HG02610 (cell line): ENCODE results near the gene METTL1.

Experiments used
- ATAC-seq: cut with Tn5 transposase; IDR thresholded peaks from one replicate; pipeline ENCODE4 v1.9.1; 2021; ENCODE audit warnings: mild to moderate bottlenecking, moderate library complexity; ENCODE audit not compliant: unreplicated experiment

The METTL1 gene

DNA sequence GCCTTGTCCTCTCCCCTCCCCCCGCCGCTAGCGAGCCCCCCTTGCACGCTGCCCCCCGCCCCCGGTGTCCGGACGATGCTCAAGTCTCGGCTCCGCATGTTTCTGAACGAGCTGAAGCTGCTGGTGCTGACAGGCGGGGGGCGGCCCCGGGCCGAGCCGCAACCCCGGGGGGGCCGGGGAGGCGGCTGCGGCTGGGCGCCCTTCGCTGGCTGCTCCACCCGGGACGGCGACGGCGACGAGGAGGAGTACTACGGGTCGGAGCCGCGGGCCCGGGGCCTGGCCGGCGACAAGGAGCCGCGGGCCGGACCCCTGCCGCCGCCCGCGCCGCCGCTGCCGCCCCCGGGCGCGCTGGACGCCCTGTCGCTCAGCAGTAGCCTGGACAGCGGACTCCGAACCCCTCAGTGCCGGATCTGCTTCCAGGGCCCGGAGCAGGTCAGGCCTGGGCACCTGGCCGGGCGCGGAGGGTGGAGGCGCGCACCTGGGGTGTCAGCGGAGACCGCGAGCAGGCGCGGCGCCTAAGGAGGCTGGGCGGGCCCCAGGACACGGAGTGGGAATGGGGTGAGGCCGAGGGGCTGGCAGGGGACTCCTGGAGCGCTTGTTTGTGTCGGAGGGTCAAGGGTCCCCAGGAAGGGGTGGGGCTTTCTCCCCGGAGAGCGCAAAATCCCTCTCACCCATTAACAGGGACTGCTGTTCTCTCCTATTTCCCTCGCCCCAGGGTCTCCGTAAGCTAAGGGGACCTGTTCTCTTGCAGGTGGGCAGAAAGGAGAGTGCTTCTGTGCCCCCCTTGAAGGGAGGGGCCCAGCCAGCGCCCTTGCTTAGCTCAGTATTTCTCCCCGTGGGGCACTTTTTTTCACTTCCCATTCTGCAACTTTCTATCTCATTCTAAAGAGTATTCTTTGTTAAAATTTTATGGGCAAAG lies 16.2 kb downstream of the METTL1 start:
- ATAC-seq: no peak

DNA sequence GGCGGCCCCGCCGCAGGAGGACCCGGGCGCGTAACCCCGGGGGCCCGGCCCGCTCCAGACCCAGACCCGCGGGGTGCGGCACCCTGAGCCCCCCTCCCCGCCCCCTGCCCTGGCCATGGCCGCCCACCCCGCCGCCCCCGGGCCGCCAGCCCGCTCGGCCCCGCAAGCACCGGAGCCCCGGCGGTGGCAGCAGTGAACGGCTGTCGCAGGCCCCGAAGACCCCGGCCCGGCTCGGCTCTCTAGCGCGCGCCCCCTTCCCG lies 16.8 kb downstream of the METTL1 start:
- no peak for ATAC-seq

- ATAC-seq: peak; percentile 27
These were observed 17.3 kb downstream of the METTL1 start, which contains the start of gene MARCHF9 for GRCh38 chr12:57754411-57755193. TSS of gene MARCHF9 (plus strand) at chr12:57755103. CDS start at chr12:57755529, 426 bp downstream.

GRCh38 chr12:57753756-57754337 lies 18.1 kb downstream of the METTL1 start:
- ATAC-seq: no peak

DNA sequence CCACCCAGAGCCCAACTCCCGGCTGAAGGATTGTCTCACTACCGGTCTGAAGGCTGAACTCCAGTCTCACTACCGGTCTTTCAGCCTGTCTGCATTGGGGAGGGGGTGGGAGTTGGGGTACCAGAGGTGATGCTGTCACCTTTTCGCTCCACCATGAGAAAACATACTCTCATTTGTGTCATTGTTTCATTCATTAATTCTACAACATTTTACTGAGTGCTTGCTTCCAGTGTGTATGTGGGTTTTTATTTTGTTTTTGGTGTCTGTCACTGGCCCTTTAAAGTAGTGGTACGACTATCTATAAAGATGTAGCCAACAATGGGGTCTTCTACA lies 19.3 kb downstream of the METTL1 start:
- ATAC-seq: no peak

- peak; percentile 65 for ATAC-seq
These were observed 19.9 kb downstream of the METTL1 start, which contains the start of gene CDK4 for GRCh38 chr12:57751788-57752667. TSS of gene CDK4 (minus strand) at chr12:57752310. CDS start at chr12:57751717, 593 bp downstream.

GRCh38 chr12:57751432-57751787 lies 20.5 kb downstream of the METTL1 start:
- no peak for ATAC-seq

- no peak for ATAC-seq
These were observed 21.1 kb downstream of the METTL1 start for GRCh38 chr12:57750561-57751431.

GRCh38 chr12:57749061-57749460 lies 22.8 kb downstream of the METTL1 start:
- no peak for ATAC-seq

DNA sequence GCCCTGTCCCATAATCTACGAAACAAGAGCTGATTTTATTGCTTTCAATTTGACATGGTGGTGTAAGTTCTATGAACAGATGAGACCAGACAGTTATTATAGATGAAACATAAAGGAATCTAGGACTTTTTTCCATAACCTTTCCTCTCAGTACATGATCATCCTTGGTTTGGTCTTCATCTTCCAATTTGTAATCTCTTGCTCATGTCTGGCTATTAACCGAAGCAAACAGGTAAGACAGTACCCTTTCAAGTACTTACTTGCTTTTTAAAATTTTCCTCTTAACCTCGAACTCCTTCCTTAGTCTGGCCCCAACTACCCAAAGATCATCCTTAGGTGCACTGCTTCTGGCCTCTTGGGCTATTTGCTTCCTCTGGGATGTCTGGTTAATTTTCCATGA lies 25.9 kb downstream of the METTL1 start:
- no peak for ATAC-seq

- ATAC-seq: no peak
These were observed 26.4 kb downstream of the METTL1 start for GRCh38 chr12:57745485-57745881.

DNA sequence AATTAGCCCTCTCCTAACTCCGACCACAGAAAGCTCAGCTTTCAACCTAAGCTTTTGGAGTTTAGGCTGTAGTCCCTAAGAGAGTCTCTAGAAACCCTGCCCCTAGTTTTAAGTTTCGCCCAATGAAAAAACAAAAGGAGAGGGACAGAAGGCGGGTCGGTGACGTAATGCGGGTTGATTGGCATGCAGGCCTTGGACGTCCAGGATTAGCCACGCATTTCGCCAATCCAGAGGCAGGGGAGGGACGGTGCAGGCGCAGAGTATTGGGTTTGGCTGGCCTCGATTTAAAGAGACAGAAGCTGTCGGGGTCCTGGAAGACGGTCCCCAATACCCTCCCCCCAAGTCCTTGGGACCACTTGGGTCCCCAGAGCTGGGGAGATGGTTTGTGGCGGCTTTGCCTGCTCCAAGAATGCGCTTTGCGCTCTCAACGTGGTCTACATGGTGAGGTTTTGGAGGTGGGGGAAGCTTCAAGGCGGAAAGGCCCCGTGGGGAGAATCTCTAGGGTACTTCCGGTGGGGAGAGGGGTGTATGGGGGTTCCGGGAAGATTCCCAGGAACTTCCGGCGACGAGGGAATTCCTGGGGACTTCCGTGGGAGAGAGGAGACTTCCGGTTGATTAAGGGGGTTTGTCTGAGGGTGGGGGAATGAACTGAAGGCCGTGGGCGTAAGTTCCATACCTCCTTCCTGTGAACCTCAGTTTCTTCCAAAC lies 27.0 kb downstream of the METTL1 start, which contains the start of gene TSPAN31:
Gene TSPAN31 (plus strand): TSS at position 263 of the 708 bp plus-strand sequence. CDS start 116 bp downstream, at position 379.
- ATAC-seq: peak; percentile 79

DNA sequence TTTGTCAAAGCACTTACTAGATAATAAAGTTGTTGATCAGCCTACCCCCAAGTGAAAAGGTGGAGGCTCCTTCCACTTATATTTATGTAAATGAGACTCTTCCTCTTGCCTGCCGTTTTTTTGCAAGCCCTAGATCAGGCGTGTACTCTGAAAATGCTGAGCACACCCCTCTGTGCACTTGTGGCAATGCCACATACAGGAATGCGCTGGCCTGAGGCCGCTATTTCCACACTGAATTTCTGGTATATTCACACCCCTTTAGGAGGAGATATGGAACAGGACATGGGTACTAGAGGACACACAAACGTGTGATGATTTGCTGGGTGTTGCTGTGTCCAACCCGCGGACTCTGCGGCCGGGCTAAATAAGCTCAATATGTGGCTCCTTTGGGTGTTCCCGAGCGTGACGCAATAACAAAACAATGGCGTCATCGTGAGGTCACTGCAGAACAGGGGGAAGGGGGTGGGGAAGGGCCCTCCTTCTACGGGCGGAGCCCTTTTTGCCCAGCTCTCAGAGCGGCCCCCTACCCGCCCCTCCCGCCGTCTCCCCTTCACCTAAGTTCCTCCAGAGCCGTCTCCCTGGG lies 27.6 kb downstream of the METTL1 start:
- peak; percentile 37 for ATAC-seq

- ATAC-seq: no peak
These were observed 28.1 kb downstream of the METTL1 start for GRCh38 chr12:57743769-57744168.

DNA sequence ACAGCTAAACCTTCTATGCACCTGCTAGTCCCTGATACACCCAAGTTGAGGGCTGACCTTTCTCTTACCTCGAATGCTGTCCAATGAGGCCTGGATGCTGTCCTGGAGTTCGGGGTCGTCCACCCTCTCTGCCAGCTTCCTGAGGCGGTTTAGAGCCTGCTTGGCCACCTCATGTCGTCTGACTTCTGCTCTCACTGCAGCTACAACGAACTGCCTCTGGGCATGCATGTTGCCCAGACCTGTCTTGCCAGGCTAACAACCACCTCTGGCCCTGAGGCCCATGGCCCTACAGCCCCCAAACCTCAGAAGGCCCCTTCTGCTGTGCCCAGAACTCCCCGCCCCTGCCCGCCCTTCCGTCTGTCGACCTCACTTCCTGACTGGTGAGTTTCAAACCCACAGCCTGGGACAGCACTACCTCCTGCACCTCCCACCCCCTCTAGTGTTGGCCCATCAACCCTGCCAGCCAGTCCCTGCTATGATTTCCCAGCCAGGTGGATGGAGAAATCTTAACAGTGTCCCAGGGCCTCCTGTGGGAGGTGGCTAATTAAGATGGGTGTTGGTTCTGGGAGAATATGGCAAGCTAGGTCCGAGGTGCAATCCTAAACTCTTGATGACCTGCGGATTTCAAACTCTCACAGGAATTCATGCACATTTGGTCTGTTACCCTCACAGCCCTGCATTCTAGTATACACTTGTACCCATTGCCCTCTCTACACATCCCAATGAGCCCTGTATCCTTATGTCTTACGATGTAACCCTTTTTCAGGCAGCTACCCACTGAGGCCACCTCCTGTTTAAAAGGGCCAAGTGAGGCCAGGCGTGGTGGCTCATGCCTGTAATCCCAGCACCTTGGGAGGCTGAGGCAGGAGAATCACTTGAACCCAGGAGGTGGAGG lies 29.8 kb downstream of the METTL1 start:
- peak; percentile 51 for ATAC-seq

DNA sequence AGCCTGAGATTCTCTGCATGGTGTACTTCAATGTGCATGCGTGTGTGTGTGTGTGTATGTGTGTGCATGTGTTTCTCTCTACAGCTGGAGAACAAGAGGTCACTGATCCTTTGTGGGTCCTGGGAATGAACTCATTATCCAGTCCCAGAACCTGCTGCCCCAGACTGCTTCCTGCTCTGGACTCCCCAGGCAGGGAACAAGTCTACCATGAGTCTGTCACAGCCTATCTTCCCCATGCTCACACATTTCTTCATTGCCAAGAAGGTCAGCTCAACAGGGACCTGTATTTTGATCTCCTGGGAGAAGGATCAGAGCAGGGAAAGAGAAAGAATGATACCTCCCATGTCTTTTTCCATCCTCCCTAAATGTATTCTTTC lies 30.5 kb downstream of the METTL1 start:
- no peak for ATAC-seq

- ATAC-seq: peak; percentile 58
These were observed 31.1 kb downstream of the METTL1 start for GRCh38 chr12:57740656-57741412.
